Neuronal stem cell (in vitro differentiated cells): Measurements from ENCODE around the gene MMP19.

Experiments
- DNase-seq: peaks from one replicate; pipeline ENCODE4 v3.0.0-alpha.2; 2013; ENCODE audit warnings: low spot score
- H2AFZ ChIP-seq: one replicate; pipeline ENCODE4 v1.6.1; 2013; ENCODE audit warnings: mild to moderate bottlenecking, low read length, inconsistent platforms
- H2AK5ac ChIP-seq: 2 replicates; pipeline ENCODE4 v1.6.1; 2013; ENCODE audit warnings: low read depth, mild to moderate bottlenecking, inconsistent platforms, low read length, moderate library complexity, mixed read lengths
- H2BK120ac ChIP-seq: 2 replicates; pipeline ENCODE4 v1.6.1; 2013; ENCODE audit warnings: low read depth, mild to moderate bottlenecking, inconsistent platforms, low read length, moderate library complexity, mixed read lengths
- H2BK12ac ChIP-seq: one replicate; pipeline ENCODE4 v1.6.1; 2013; ENCODE audit warnings: low read length, inconsistent platforms
- H2BK15ac ChIP-seq: 2 replicates; pipeline ENCODE4 v1.6.1; 2013; ENCODE audit warnings: mild to moderate bottlenecking, low read length, inconsistent platforms, mixed read lengths
- H2BK5ac ChIP-seq: one replicate; pipeline ENCODE4 v1.6.1; 2013; ENCODE audit warnings: inconsistent platforms, mild to moderate bottlenecking, low read length, moderate library complexity
- H3K14ac ChIP-seq: one replicate; pipeline ENCODE4 v1.6.1; 2013; ENCODE audit warnings: low read length, inconsistent platforms
- H3K18ac ChIP-seq: 2 replicates; pipeline ENCODE4 v1.6.1; 2013; ENCODE audit warnings: low read length, inconsistent platforms
- H3K23ac ChIP-seq: 2 replicates; pipeline ENCODE4 v1.6.1; 2013; ENCODE audit warnings: low read depth, mild to moderate bottlenecking, mixed read lengths, low read length, inconsistent platforms; ENCODE audit not compliant: poor library complexity
- H3K27ac ChIP-seq: replicated peaks from 3 replicates; pipeline ENCODE4 v1.5.1; 2013; ENCODE audit warnings: low read length, inconsistent platforms
- H3K27me3 ChIP-seq, 3 experiments: 2 replicates each; pipeline ENCODE4 v1.6.1; 2013; ENCODE audit warnings: low read length in 3 of 3, mild to moderate bottlenecking in 2 of 3, inconsistent platforms in 1 of 3, low read depth in 1 of 3, mixed read lengths in 1 of 3, moderate library complexity in 1 of 3; ENCODE audit not compliant: control insufficient read depth in 3 of 3, insufficient read depth in 3 of 3
- H3K36me3 ChIP-seq, 2 donors: replicated peaks in 1 of 2; 2 replicates each; pipeline ENCODE4 v1.6.1; 2013; ENCODE audit warnings: low read length in 2 of 2; ENCODE audit not compliant: control insufficient read depth in 2 of 2, insufficient read depth in 2 of 2
- H3K4ac ChIP-seq: 2 replicates; pipeline ENCODE4 v1.6.1; 2013; ENCODE audit warnings: inconsistent platforms, mild to moderate bottlenecking, low read length, moderate library complexity
- H3K4me1 ChIP-seq, 2 donors: 1 replicate in 1 of 2; 2 replicates in 1 of 2; pipeline ENCODE4 v1.6.1; 2013; ENCODE audit warnings: low read length in 2 of 2, low read depth in 1 of 2; ENCODE audit not compliant: control insufficient read depth in 2 of 2, insufficient read depth in 1 of 2
- H3K4me2 ChIP-seq: one replicate; pipeline ENCODE4 v1.6.1; 2013; ENCODE audit warnings: mild to moderate bottlenecking, low read length, inconsistent platforms; ENCODE audit not compliant: insufficient read depth, poor library complexity, severe bottlenecking
- H3K4me3 ChIP-seq, 2 donors: 2 replicates each; pipeline ENCODE4 v1.5.1; 2013; ENCODE audit warnings: low read length in 2 of 2, mild to moderate bottlenecking in 2 of 2, inconsistent platforms in 1 of 2, moderate library complexity in 1 of 2
- H3K79me1 ChIP-seq: one replicate; pipeline ENCODE4 v1.6.1; 2013; ENCODE audit warnings: low read depth, mild to moderate bottlenecking, inconsistent platforms, low read length, moderate library complexity
- H3K9ac ChIP-seq: one replicate; pipeline ENCODE4 v1.6.1; 2013; ENCODE audit warnings: mild to moderate bottlenecking, low read depth, low read length, inconsistent platforms; ENCODE audit not compliant: poor library complexity
- H3K9me3 ChIP-seq, 2 donors: replicated peaks in 1 of 2; 2 replicates each; pipeline versions ENCODE3 to v1.6.1; 2013; ENCODE audit warnings: low read length in 2 of 2, mild to moderate bottlenecking in 2 of 2, inconsistent platforms in 1 of 2, low read depth in 1 of 2, mixed read lengths in 1 of 2, moderate library complexity in 1 of 2; ENCODE audit not compliant: control insufficient read depth in 2 of 2, insufficient read depth in 1 of 2
- H4K8ac ChIP-seq: one replicate; pipeline ENCODE4 v1.6.1; 2013; ENCODE audit warnings: low read depth, mild to moderate bottlenecking, inconsistent platforms, low read length, moderate library complexity
- H4K91ac ChIP-seq: one replicate; pipeline ENCODE4 v1.6.1; 2013; ENCODE audit warnings: low read length, low read depth, mild to moderate bottlenecking, inconsistent platforms; ENCODE audit not compliant: poor library complexity
- WGBS, 2 donors: extraction: QIAGEN DNeasy Blood & Tissue Kit; methylation state at CpG; one replicate each; pipeline ENCODE4 v1.1.7; 2013; ENCODE audit warnings: missing lambda C conversion rate in 2 of 2, mixed read lengths in 1 of 2; ENCODE audit not compliant: insufficient read length in 2 of 2, insufficient replicate concordance in 1 of 2; ENCODE audit errors: extremely low coverage in 2 of 2; 5-methylcytosine and 5-hydroxymethylcytosine counted together

The MMP19 gene

GRCh38 chr12:55824726-55825125 lies 18.0 kb downstream of the MMP19 start:
- no peaks in the 10 kb centered on the region for H3K27me3 ChIP-seq
- peaks cover 5% of the 10 kb centered on the region for H3K79me1 ChIP-seq
- H2AFZ ChIP-seq, result no peak overlapping the region
- no peak for DNase-seq
- H2BK12ac ChIP-seq, result no peak overlapping the region
- H2BK5ac ChIP-seq, result no peak overlapping the region
- WGBS, 2 donors, result no CpG with 5 or more reads among the region's 5 CpGs
- no peak overlapping the region for H2AK5ac ChIP-seq
- no peak overlapping the region for H3K14ac ChIP-seq
- no peak overlapping the region for H3K4me2 ChIP-seq
- H3K4ac ChIP-seq, result no peak overlapping the region
- H2BK120ac ChIP-seq, result no peak overlapping the region
- no peak overlapping the region for H3K27ac ChIP-seq
- no peaks in the 10 kb centered on the region for H3K9me3 ChIP-seq
- peaks cover 3 to 9% of the 10 kb centered on the region in 2 donors for H3K4me1 ChIP-seq
- H3K9ac ChIP-seq, result no peak overlapping the region
- no peak overlapping the region for H4K8ac ChIP-seq
- H3K36me3 ChIP-seq, result peaks cover 26 to 81% of the 10 kb centered on the region in 2 donors
- H3K23ac ChIP-seq, result no peak overlapping the region
- no peak overlapping the region for H4K91ac ChIP-seq
- H2BK15ac ChIP-seq, result no peak overlapping the region
- H3K4me3 ChIP-seq, result no peak overlapping the region
- no peak overlapping the region for H3K18ac ChIP-seq

- Histone ChIP-seq H3K18ac (no peak overlapping the region), H3K27ac (no peak overlapping the region), H3K4me1 (peaks cover 3 to 12% of the 10 kb centered on the region in 2 donors), H2BK5ac (no peak overlapping the region), H3K14ac (no peak overlapping the region), H3K36me3 (peaks cover 30 to 93% of the 10 kb centered on the region in 2 donors), H3K4me2 (no peak overlapping the region), H3K23ac (no peak overlapping the region), H2BK120ac (no peak overlapping the region), H3K9ac (no peak overlapping the region), H3K4me3 (no peak overlapping the region), H2BK12ac (no peak overlapping the region), H3K9me3 (no peaks in the 10 kb centered on the region), H3K4ac (no peak overlapping the region), H2BK15ac (no peak overlapping the region), H4K8ac (no peak overlapping the region), H3K27me3 (no peaks in the 10 kb centered on the region), H3K79me1 (peaks cover 7% of the 10 kb centered on the region), H2AK5ac (no peak overlapping the region), H4K91ac (no peak overlapping the region), H2AFZ (no peak overlapping the region)
- no CpG with 5 or more reads among the region's 4 CpGs for WGBS, 2 donors
- DNase-seq, result no peak
Measured at GRCh38 chr12:55823419-55823818, 19.3 kb downstream of the MMP19 start.

- no peak overlapping the region for H2BK5ac ChIP-seq
- peaks cover 5% of the 10 kb centered on the region for H3K79me1 ChIP-seq
- peaks cover 1 to 8% of the 10 kb centered on the region in 2 donors for H3K4me1 ChIP-seq
- H2BK15ac ChIP-seq, result no peak overlapping the region
- H2BK120ac ChIP-seq, result no peak overlapping the region
- no peak overlapping the region for H4K91ac ChIP-seq
- H3K36me3 ChIP-seq, result peaks cover 28 to 83% of the 10 kb centered on the region in 2 donors
- H4K8ac ChIP-seq, result no peak overlapping the region
- no peak overlapping the region for H3K14ac ChIP-seq
- WGBS, 2 donors, result no CpG with 5 or more reads among the region's 6 CpGs
- H3K4ac ChIP-seq, result no peak overlapping the region
- H3K4me2 ChIP-seq, result no peak overlapping the region
- no peak overlapping the region for H3K18ac ChIP-seq
- H3K27ac ChIP-seq, result peak overlapping the region; percentile 26
- H3K4me3 ChIP-seq, result no peak overlapping the region
- no peak overlapping the region for H3K9ac ChIP-seq
- no peak overlapping the region for H2AK5ac ChIP-seq
- H2BK12ac ChIP-seq, result no peak overlapping the region
- no peaks in the 10 kb centered on the region for H3K27me3 ChIP-seq
- no peaks in the 10 kb centered on the region for H3K9me3 ChIP-seq
- no peak overlapping the region for H2AFZ ChIP-seq
- no peak for DNase-seq
- H3K23ac ChIP-seq, result no peak overlapping the region
Measured at GRCh38 chr12:55822228-55822627, 20.5 kb downstream of the MMP19 start.

- WGBS, 2 donors, result no CpG with 5 or more reads among the region's 1 CpG
- DNase-seq, result no peak
- H2BK5ac ChIP-seq, result no peak overlapping the region
- H3K4me3 ChIP-seq, result no peak overlapping the region
- no peaks in the 10 kb centered on the region for H3K9me3 ChIP-seq
- H3K27ac ChIP-seq, result no peak overlapping the region
- H4K91ac ChIP-seq, result no peak overlapping the region
- H4K8ac ChIP-seq, result no peak overlapping the region
- H2AFZ ChIP-seq, result no peak overlapping the region
- peaks cover 1 to 9% of the 10 kb centered on the region in 2 donors for H3K4me1 ChIP-seq
- peaks cover 4% of the 10 kb centered on the region for H3K79me1 ChIP-seq
- H2BK15ac ChIP-seq, result no peak overlapping the region
- no peak overlapping the region for H3K4ac ChIP-seq
- H3K18ac ChIP-seq, result no peak overlapping the region
- H2AK5ac ChIP-seq, result no peak overlapping the region
- peaks cover 28 to 75% of the 10 kb centered on the region in 2 donors for H3K36me3 ChIP-seq
- no peak overlapping the region for H2BK120ac ChIP-seq
- H3K27me3 ChIP-seq, result no peaks in the 10 kb centered on the region
- H3K4me2 ChIP-seq, result no peak overlapping the region
- H3K14ac ChIP-seq, result no peak overlapping the region
- H3K9ac ChIP-seq, result no peak overlapping the region
- no peak overlapping the region for H2BK12ac ChIP-seq
- no peak overlapping the region for H3K23ac ChIP-seq
Measured at GRCh38 chr12:55820679-55821078, 22.1 kb downstream of the MMP19 start.
